Stimulated activated CD8-positive, alpha-beta memory T cell treated with anti-CD3 and anti-CD28 coated beads, Interleukin-4, amount 100 ng/mL, for 48 hours (primary cell): Measurements from ENCODE around the gene TNFRSF8.
"Not testable (repeated sequence)": the region's sequence is repeated elsewhere in the genome, so short reads cannot be mapped to it uniquely, and the experiment has no call there.

Experiments used
- DNase-seq: peaks from one replicate; pipeline ENCODE4 v3.0.0-alpha.2; 2020

TNFRSF8 gene

DNA sequence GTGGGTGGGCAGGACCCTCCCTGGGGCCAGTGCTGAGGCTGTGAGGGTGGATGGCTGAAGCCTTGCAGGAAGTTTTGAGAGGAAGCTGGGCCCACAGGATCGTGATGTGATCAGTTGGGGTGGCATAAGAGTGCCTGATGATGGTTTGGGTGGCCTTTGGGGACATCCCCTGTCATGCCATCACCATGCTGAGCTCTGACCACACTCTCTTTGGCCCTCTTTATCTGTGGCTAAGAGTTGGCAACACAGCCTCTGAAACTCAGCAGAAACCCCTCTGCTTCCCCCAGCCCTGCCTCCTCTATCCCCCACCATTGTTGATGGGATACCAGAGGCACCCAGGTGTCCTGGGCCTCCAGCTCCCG lies 24.0 kb upstream of the TNFRSF8 start:
- no peak for DNase-seq

DNA sequence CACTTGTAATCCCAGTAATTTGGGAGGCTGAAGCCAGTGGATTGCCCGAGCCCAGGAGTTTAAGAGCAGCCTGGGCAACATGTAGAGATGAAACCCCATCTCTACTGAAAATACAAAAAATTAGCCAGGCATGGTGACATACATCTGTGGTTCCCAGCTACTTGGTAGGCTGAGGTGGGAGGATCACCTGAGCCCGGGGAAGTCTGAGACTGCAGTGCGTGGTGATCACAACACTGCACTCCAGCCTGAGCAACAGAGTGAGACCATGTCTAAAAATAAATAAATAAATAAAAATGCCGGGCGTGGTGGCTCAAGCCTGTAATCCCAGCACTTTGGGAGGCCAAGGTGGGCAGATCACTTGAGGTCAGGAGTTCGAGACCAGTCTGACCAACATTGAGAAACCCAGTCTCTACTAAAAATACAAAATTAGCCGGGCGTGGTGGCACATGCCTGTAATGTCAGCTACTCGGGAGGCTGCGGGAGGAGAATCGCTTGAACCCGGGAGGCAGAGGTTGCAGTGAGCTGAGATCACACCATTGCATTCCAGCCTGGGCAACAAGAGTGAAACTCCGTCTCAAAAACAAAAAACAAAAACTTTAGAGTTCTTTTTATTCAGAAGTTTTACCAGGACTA lies 23.2 kb upstream of the TNFRSF8 start:
- DNase-seq: not testable (repeated sequence)

DNA sequence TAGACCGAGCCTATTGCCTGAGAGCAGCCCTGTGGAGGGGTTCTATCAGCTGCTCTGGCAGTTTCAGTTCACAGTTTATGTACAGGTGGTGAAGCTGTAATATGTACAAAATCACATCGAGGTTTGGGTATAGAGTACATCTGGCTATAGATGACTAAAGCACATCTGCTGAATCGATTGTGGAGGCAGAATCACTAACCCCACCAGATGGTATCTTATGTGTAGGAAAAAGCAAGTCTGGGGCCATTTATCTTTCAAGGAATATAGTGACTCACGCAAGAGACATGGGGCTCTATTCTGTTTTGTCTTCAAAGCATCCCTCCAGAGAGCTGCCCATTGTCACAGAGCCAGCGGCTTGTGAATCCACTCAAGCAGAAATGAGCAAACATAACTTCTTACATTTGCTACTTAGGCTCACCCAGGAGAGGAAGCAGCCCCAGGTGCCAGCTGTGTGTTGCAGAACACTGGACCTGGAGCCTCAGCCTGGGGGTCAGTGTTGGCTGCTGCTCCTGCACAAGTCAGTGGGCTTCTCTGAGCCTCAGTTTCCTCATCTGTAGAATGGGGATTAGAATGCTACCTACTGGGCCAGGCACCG lies 22.5 kb upstream of the TNFRSF8 start:
- peak; percentile 61 for DNase-seq

DNA sequence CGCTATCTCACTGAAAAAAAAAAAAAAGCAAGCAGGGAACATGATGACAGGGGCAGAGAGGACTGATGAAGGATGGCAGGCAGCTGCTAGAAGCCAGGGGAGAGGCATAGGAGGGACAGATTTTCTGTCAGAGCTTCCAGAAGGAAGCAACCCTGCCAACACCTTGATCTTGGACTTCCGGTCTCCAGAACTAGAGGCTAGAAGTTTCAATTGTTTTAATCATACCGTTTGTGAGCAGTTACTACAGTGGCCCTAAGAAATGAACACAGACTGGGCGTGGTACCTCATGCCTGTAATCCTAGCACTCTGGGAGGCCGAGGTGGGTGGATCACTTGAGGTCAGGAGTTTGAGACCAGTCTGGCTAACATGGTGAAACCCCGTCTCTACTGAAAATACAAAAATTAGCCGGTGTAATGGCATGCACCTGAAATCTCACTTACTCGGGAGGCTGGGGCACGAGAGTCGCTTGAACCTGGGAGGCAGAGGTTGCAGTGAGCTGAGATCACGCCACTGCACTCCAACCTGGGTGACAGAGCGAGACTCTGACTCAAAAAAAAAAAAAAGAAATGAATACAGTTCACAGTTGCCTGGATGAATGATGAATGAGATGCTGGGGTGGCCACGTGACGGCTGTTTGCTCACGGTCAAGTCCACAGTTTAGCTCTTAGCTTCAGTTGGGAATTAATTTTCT lies 18.8 kb upstream of the TNFRSF8 start:
- DNase-seq: peak; percentile 43

DNA sequence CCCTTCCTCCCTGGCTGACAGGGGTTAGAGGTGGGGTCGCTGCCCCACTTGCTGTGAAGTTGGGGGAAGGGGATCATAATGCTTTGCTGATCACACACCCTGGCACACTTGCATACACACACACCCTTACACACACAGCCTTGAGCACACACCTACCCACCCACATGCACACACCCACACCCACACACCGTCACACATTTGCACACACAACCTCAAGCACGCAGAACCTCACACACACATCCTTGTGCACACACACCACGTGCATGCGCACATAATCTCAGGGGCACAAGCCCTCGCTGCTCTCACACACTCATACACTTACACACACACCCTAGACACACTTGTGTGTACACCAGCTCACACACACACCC lies 16.4 kb upstream of the TNFRSF8 start:
- DNase-seq: no peak

DNA sequence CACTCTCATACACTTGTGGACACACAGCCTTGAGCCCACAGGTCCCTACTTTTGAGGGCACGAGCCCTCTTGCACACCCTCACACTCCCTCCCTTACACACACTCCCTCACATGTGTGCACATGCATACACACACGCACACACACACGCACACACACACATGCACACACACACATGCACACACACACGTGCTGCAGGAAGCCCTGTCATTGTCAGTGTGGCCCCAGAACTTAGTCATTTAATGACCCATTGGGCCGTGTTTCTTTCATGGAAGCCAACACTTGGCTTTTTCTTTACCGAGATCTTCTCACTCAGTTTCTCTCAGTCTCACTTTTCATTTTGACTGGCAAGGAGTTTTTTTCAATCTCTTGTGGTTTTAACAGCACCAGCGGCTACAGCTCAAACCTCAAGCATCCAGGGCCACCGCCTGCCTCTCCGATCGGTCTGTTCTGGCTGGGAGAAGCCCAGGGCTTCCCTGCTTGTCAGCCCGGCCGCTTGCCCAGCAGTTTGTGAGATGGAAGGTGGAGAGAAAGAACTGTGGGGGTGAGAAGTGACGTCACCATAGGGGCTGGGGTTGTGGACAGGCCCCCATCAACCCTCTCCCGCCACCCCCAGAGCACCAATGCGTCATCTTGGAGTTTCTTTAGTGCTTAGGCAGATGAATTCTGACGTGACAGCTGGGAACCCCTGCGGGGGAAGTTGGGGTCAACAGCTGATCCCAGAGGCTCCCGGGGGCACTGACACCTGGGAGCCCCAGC lies 15.8 kb upstream of the TNFRSF8 start:
- DNase-seq: peak; percentile 80

DNA sequence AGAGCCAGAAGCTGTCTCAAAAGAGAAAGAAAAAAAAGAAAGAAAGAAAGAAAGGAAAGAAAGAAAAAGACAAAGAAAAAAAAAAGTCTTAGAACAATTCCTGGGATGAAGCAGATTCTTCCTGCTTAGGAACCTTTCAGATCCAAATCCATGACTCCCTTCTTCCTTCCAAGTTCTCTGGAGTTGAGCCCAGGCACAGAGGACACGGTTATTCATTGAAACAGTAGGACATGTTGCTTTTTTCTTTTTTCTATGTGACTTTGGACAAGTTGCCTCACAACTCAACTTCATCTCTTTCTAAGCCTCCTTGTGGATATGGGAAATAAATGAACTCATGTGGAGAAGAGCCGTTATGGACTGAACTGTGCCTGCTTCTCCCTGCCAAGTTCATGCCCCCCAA lies 14.7 kb upstream of the TNFRSF8 start:
- DNase-seq: no peak

DNA sequence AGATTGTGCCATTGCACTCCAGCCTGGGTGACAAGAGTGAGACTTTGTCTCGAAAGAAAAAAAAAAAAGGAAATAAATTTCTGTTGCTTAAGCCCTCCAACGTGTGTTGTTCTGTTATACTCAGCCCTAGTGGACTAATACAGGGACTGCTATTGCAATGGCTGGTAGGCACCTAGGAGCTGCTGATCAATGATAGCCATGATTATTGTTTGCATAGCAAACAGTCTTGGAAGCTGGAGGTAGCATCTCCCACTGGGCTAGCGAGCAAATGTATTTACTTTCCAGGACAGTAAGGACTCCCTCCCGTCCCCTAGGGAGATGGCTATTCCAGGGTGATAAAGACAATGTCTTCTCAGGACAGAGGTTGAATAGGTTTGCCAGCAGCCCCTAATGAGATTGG lies 13.5 kb upstream of the TNFRSF8 start:
- no peak for DNase-seq

DNA sequence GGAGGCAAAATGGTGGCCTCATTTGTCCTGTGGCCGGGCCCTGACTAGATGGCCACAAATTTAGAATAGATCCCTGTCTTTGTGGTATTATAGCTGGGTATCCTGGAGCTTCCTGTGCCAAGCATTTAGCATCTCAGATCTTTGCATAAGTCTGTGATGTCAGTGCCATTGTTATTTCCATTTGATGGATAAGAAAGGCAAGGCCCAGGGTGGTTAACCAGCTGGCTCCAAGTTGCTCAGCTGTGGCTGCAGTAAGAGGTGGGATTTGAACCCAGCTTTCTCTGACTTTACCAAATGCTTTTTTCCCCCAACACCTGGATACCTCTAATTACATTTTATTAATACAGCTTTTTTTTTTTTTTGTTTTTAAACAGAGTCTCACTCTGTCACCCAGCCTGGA lies 11.7 kb upstream of the TNFRSF8 start:
- no peak for DNase-seq

DNA sequence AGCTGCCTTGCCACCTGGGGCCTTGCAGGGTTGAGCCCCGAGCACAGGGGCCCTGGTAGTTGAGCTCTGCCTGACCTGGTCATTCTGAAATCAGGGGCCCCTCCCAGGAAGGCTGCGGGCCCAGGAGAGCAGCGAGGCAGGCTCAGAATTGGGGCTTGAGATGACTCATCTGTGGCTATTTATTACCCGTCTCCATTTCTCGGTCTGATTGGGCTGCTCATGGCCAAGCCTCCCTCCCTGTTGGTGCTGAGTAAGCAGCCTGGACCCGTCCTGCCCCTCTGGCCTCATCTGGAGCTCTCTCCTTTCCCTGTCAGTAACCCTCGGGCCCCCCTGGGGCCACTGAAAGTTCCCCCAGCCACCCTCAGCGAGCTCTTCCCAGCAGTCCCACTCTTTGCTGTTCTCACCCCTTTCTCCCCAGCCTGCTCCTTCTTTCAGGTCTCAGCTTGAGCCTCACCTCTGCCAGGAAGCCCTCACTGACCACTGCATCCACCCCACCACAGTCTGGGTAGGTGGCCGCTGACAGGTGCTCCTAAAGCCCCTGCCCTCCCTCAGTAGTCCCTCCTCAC lies 11.0 kb upstream of the TNFRSF8 start:
- DNase-seq: peak; percentile 66

DNA sequence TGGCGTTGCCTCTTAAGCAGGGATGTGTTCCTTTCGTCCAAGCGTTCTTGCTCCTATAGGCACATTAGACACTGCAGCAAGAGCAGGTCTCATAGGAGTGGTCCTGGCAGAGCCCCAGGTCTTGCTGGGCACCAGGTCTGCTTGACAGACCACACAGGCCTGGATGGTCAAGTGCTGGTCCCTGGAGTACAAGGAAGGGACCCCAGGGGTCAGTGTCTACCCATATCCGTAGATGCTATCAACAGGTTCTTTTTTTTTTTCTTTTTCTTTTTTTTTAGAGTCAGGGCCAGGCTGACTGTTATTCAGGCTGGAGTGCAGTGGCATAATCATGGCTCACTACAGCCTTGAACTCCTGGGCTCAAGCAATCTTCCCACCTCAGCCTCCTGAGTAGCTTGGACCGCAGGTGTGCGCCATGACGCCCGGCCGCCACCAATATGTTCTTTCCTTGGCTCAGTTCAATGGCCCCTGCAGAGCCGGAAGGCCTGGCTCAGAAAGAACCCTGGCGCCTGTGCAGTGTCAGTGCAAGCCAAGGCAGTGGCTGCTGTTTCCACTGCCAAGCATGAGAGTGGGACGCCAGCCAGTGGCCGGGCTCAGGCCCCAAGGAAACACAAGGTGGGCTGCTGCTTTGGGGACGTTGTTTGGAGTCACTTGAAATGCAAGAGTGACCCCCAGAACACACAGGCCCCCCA lies 10.0 kb upstream of the TNFRSF8 start:
- no peak for DNase-seq

DNA sequence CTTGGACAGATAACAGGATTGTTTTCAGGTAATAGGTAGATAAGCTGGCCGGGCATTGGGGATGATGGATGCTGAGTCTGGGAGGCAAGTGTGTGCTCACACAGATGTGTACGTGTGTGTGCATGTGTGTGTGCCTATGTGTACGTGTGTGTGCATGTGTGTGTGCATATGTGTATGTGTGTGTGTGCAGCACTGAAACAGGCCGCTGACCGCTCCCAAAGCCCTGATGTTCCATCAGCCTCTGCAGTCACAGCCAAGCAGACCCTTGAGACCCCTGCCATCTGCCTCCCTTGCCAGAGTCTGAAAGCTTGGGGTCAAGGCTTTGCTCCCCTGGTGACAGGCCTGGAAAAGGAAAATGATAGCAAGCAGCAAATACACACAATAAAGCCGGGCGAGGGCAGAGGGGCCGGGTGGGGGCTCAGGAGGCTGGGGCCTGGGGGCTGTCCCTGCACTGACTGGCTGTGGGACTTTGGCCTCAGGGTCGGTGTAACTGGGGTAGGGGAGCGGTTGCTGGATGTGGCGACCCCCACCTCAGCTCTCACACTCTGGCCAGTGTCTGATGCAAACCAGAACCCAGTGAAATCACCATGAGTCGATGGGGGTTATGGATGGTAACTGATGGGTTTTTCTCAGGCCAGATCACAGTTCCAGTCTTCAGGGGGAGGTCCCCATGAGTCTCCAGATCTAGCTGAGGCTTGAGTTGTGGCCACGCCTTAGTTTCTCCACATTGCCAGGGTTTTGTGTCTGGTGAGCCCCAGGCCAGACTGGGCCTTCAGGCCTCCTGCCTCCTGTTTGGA lies 9.2 kb upstream of the TNFRSF8 start:
- peak; percentile 56 for DNase-seq

DNA sequence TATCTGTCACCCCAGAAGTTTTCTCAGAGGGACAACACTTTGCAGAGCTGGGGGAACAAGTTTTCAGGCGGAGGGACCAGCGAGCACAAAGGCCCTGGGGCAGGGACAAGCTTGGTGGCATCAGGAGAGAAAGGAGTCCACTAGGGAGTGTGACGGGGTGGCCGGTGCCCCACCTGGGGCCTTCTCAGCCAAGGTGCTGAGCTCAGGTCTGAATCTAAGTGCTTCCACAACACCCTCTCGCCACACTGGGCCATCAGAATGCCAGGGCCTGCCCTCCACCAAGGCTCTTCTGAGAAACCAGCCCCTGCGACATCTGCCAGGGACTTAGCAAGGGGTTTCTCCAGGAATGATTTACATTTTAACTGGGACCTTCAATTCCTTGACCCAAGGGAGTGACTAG lies 7.8 kb upstream of the TNFRSF8 start:
- DNase-seq: no peak

DNA sequence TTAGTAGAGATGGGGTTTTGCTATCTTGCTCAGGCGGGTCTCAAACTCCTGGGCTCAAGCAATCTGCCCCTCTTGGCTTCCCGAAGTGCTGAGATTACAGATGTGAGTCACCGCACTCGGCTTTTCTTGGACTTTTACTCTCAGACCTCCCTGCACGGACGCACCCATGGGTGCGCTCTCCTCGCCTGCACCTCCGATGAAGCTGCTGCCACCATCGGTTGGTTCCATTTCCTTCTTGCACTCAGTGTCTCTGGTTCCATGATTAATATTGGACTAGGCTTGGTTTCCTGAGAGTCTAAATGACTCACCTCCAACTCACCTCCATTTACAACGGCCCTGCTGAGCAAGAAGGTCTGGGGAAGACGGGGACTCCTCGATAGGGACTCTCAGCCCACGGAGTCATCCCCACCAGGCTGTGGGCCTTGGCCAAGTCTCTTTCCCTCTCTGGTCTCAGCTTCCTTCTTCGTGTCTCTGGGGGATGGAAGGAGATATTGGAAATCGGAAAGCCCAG lies 6.7 kb upstream of the TNFRSF8 start:
- peak; percentile 67 for DNase-seq

DNA sequence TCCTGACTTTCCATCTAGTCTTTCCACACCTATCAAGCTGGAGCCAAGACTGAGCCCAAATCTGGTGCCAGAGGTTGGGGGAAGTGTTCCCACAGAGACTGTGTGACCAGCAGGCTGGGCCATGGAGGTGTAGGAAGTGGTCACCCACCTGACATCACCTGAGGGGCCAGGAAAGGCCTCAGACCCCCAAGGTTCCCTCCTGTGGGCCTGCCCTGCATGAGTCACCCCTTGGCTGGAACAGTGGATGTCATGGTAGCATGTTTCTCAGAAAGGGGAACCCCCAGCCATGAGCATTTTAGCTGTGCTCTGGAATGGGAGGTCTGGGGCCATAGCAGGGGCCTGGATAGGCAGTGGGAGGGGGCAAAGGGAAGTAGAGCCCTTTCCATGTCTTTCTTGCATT lies 5.7 kb upstream of the TNFRSF8 start:
- DNase-seq: peak; percentile 76

DNA sequence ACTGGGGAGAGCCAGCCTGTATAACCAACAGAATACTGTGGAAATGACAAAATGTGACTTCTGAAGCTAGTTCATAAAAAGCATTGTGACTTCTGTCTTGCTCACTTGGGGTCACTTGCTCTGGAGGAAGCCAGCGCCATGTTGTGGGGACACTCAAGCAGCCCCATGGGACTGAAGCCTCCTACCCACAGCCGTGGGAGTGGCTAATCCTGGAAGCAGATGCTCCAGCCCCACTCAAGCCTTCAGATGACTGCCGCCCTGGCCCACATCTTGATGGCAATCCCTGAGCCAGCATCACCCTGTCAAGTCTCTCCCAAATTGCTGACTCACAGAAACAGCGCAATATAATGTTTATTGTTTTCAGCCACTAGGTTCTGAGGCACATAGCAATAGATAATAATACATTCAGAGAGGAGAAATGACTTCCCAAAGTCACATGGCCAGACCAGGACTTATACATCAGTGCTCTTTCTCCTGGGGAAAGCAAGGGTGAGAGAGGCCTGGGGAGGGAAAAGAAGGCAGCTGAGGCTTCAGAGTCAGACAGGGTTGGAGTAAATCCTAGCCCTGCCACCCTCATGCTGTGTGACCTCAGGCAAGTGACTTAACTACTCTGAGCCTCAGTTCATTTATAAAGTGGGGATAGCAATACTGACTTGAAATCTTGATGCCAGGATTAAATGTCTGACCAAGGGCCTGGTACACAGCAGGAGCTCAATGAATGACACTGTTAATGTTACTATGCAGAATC lies 5.0 kb upstream of the TNFRSF8 start:
- DNase-seq: no peak

DNA sequence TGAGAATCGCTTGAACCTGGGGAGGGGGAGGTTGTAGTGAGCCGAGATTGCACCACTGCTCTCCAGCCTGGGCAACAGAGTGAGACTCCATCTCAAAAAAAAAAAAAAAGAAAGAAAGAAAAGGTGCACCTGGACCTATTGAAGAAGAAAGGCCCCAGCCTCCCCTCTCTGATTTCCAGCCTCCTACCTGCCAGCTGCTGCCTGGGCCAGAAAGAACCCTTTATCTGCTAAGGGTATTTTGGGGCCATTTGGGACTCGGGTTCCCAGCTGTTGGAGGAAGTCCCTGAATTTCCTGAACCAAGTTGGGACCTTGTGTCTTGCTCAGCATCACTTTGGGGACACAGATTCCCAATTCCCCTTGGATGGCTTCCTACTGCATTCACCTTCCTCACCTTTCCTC lies 3.9 kb upstream of the TNFRSF8 start:
- DNase-seq: no peak

DNA sequence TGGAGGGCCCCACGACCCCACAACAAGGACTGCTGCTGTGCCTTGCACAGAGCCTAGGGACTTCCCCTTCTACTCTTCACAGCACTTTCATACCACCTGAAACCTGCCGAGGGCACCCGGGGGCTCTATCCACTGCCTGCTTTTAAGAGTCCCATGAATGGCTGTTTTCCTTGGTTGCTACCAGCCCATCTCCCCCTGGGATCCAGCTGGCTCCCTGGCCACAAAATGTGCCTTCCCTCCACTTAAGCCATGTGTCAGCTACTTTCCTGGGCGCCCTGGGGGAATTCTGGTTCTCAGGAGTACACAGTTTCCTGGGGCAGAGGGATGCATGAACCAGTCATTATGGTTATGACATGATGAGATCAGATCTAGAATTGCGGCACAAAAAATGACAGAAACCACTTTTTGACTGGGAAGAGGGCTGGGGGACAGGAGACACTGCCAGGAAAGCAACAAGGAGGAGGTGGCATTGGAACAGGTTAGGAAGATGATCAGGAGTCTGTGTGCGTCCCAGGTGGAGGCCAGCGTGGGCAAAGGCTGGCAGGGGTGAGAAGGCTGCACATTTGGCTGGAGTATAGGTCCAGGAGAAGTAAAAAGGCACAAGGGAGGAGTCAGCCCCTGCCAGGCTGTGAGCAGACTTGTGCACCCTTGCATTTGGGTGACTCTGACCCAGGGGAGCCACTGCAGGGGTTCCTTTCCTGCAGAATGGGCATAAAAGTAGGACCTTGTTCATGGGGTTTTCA lies 3.2 kb upstream of the TNFRSF8 start:
- peak; percentile 68 for DNase-seq

DNA sequence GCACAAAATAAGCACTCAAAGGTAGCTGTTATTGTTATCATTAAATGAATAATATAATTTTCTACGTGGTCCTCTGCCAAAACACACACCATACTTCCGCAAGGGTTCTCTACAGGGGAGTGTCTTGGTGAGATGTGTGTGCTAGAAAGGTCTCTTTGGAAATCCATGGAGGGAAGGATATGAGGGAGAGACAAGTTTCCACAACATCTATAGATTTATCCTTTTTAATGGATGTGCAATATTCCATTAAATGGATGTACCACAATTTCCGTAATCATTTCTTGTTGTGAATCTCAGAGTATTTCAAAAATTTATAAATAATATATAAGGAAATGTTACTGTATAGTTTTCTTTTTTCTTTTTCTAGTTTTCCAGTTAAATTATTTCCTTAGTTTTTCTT lies 2.6 kb upstream of the TNFRSF8 start:
- DNase-seq: no peak
